ENCODE results near the gene KLF6. TPM values are rescaled to one million over a fixed set of nuclear protein-coding genes. Genes with fewer than 3 reads are reported as not detected.

Gene KLF6
- total RNA-seq, 2 experiments from 2014 or later = 851 to 874 TPM

DNA sequence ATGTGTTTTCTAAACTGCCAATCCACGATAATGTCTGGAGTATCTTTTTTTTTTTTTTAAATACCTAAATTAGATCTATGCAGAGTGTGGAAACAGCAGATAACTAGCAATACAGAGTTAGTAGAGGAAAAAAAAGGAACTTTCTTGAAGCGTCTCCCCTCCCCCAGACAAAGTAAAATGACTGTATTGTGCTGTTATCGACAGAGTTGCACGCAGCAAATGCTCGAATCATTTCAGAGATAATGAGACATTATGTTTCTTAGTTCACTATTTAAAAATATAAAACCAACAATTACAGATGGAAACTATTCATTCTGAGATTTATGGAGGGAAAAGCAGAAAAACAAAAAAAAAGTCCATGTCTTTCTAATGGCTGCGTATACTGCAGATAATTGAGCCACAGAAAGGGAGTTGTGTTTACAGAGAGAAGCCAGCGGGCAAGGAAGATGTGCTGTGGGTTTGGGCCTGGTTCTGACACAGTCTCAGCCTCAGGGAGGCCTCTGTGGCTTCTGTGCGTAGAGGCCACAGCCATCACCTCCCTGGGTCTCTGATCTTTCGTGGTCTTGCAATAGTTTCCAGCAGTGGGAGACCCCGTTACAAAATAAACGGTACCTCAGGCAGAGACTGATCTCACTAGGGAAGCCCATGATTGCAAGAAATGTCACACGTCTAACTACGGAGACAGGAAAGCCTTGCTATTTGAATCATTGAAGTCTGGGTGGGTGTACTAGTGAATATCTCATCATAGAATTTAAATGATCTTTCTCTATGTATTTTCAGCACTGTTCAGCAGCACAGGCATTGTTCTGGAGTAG is 19.1 kb upstream of the KLF6 start:
- Mint-ChIP-seq H3K9me3 (no peaks in the 10 kb centered on the region), H3K36me3 (ENCODE audit: low read depth) (no peaks in the 10 kb centered on the region), H3K4me3 (peak overlapping the region; percentile 82), H3K4me1 (ENCODE audit: low read depth) (peaks cover 19% of the 10 kb centered on the region), H3K27me3 (no peaks in the 10 kb centered on the region), H3K27ac (no peak overlapping the region)
- intact Hi-C loops (cut with DNase I, micrococcal nuclease) = loop anchor here in 1 of 2 experiments (1.0 to 10.0 kb wide), 2 partner anchors 69 to 171 kb away; no protein-coding TSS in a partner anchor
- POLR2A ChIA-PET = interaction anchor here (2.2 to 13.2 kb wide), 3 partner anchors 8 to 26 kb away, joined by 5 to 497 read pairs (median 16); partner anchors contain the start of gene KLF6
- H3K27me3 ChIP-seq (ENCODE audit: control insufficient read depth in 1 of 2, insufficient read depth in 2 of 2, low read length in 2 of 2) = no peaks in the 10 kb centered on the region
- DNase-seq = peak in 12 of 14 experiments; percentile 39 to 88 (median 58)
- H3K4me3 ChIP-seq (ENCODE audit: low read length) = peak overlapping the region; percentile 11
- CTCF ChIA-PET = interaction anchor here (1.3 kb wide), 1 partner anchor 22 kb away, joined by 4 read pairs; no protein-coding TSS in a partner anchor
- no peaks in the 10 kb centered on the region for H3K36me3 ChIP-seq (ENCODE audit: insufficient read depth, low read length)
- H3K27ac ChIP-seq (ENCODE audit: low read depth in 1 of 2, low read length in 2 of 2) = peak overlapping the region; percentile 97 to 98
- peak; percentile 63 for ATAC-seq (ENCODE audit: poor library complexity)
- TF ChIP-seq, protein P1, sequence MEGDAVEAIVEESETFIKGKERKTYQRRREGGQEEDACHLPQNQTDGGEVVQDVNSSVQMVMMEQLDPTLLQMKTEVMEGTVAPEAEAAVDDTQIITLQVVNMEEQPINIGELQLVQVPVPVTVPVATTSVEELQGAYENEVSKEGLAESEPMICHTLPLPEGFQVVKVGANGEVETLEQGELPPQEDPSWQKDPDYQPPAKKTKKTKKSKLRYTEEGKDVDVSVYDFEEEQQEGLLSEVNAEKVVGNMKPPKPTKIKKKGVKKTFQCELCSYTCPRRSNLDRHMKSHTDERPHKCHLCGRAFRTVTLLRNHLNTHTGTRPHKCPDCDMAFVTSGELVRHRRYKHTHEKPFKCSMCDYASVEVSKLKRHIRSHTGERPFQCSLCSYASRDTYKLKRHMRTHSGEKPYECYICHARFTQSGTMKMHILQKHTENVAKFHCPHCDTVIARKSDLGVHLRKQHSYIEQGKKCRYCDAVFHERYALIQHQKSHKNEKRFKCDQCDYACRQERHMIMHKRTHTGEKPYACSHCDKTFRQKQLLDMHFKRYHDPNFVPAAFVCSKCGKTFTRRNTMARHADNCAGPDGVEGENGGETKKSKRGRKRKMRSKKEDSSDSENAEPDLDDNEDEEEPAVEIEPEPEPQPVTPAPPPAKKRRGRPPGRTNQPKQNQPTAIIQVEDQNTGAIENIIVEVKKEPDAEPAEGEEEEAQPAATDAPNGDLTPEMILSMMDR (IDR thresholded peaks at IDR 0.05) = no peak
- H3K9me3 ChIP-seq (ENCODE audit: control insufficient read depth in 1 of 2, insufficient read depth in 1 of 2, low read length in 2 of 2) = no peaks in the 10 kb centered on the region
- peaks cover 77% of the 10 kb centered on the region for H3K4me1 ChIP-seq (ENCODE audit: insufficient read depth, low read length)

DNA sequence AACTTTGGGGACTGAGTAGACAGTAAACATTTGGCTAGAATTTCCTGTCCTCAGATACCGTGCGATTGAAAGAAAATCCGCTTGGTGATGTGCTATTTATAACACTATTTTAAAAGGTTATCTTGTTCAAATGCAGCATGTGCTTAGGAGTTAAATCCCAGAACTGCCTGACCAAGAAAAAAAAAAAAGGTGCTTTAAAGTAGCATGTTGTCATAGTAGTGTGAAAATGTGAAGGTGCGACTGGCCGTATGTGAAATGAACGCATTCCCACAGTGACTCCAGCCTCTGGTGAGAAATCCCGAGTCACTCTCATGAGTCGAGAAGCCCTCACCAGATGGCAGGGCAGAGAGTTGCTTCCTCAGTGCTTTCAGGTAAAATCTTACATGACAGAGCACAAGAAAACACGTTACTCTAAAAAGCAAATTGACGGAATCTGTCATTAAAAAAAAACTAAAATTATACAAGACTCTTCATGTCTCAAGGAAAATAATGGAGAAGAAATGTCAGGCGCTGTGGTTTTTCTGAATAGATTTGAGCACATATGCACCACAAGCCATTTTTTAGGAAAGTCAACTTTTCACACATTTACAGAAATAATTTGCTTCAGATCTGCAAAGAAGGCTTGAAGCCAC is 18.4 kb upstream of the KLF6 start:
- H3K27me3 ChIP-seq (ENCODE audit: control insufficient read depth in 1 of 2, insufficient read depth in 2 of 2, low read length in 2 of 2) = no peaks in the 10 kb centered on the region
- TF ChIP-seq, protein P1 (IDR thresholded peaks at IDR 0.05) = no peak
- peaks cover 72% of the 10 kb centered on the region for H3K4me1 ChIP-seq (ENCODE audit: insufficient read depth, low read length)
- Mint-ChIP-seq H3K36me3 (ENCODE audit: low read depth) (no peaks in the 10 kb centered on the region), H3K27me3 (no peaks in the 10 kb centered on the region), H3K27ac (no peak overlapping the region), H3K4me3 (peak overlapping the region; percentile 49), H3K4me1 (ENCODE audit: low read depth) (peaks cover 21% of the 10 kb centered on the region), H3K9me3 (no peaks in the 10 kb centered on the region)
- no peak overlapping the region for H3K4me3 ChIP-seq (ENCODE audit: low read length)
- DNase-seq (peak in 3 of 14 experiments; percentile 53 to 65 (median 60)), ATAC-seq (ENCODE audit: poor library complexity) (no peak)
- H3K9me3 ChIP-seq (ENCODE audit: control insufficient read depth in 1 of 2, insufficient read depth in 1 of 2, low read length in 2 of 2) = no peaks in the 10 kb centered on the region
- POLR2A ChIA-PET = interaction anchor here (0.6 to 6.1 kb wide), 2 partner anchors 20 to 146 kb away, joined by 3 to 112 read pairs; partner anchors contain the start of gene KLF6
- intact Hi-C loops (cut with DNase I, micrococcal nuclease) = loop anchor here in 1 of 2 experiments (10.0 kb wide), 1 partner anchor 171 kb away; no protein-coding TSS in a partner anchor
- no peaks in the 10 kb centered on the region for H3K36me3 ChIP-seq (ENCODE audit: insufficient read depth, low read length)
- CTCF ChIA-PET = no interaction called here
- H3K27ac ChIP-seq (ENCODE audit: low read depth in 1 of 2, low read length in 2 of 2) = peak overlapping the region; percentile 97 to 98

DNA sequence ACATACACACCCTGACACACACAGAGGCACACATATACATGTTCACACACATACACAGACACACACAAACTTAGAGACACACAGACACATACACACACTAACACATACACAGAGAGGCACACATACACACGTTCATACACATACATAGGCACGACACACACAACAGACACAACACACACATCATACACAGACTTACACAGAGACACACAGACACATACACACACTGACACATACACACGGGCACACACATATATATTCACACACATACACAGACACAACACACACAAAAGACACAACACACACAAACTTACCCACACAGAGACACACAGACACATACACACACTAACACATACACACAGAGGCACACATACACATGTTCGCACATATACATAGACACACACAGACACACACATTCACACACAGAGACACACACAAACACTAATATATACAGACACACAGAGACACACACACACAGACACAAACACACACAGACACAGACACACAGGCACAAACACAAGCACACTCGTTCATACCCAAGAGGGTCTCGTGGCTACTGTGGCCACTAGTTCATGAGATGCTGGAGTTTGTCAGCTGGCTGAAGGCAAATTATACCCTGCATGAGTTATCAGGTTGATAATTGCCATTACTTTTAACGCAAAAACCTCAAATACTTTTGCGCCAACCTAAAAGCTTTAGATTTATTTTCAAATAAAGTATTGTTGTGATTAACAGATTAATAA is 17.7 kb upstream of the KLF6 start:
- TF ChIP-seq, protein P1 (IDR thresholded peaks at IDR 0.05) = no peak
- Histone ChIP-seq H3K4me1 (ENCODE audit: insufficient read depth, low read length) (peaks cover 65% of the 10 kb centered on the region), H3K27ac (ENCODE audit: low read depth in 1 of 2, low read length in 2 of 2) (peak overlapping the region; percentile 97 to 98), H3K4me3 (ENCODE audit: low read length) (no peak overlapping the region), H3K9me3 (ENCODE audit: control insufficient read depth in 1 of 2, insufficient read depth in 1 of 2, low read length in 2 of 2) (no peaks in the 10 kb centered on the region), H3K27me3 (ENCODE audit: control insufficient read depth in 1 of 2, insufficient read depth in 2 of 2, low read length in 2 of 2) (no peaks in the 10 kb centered on the region), H3K36me3 (ENCODE audit: insufficient read depth, low read length) (no peaks in the 10 kb centered on the region)
- CTCF ChIA-PET = no interaction called here
- Mint-ChIP-seq H3K4me3 (no peak overlapping the region), H3K4me1 (ENCODE audit: low read depth) (peaks cover 25% of the 10 kb centered on the region), H3K27ac (no peak overlapping the region), H3K36me3 (ENCODE audit: low read depth) (no peaks in the 10 kb centered on the region), H3K27me3 (no peaks in the 10 kb centered on the region), H3K9me3 (no peaks in the 10 kb centered on the region)
- DNase-seq (no peak), ATAC-seq (ENCODE audit: poor library complexity) (no peak)
- POLR2A ChIA-PET = interaction anchor here (0.6 to 6.1 kb wide), 2 partner anchors 19 to 146 kb away, joined by 3 to 112 read pairs; partner anchors contain the start of gene KLF6
- intact Hi-C loops (cut with DNase I, micrococcal nuclease) = loop anchor here (1.0 to 10.0 kb wide), 2 partner anchors 15 to 172 kb away; no protein-coding TSS in a partner anchor

All from CD4-positive, alpha-beta T cell (primary cell).